Ascending aorta (tissue), 2 donors: ENCODE measurements around the gene TRIM65. TPM values are rescaled to one million over a fixed set of nuclear protein-coding genes. Genes with fewer than 3 reads are reported as not detected.

ENCODE experiments used
- DNase-seq, 2 donors: peaks; one replicate each; pipeline ENCODE4 v3.0.0-alpha.2; 2019; ENCODE audit warnings: low spot score in 2 of 2
- H3K27ac ChIP-seq, 2 donors: fragments of 200-600 bp; sonication (generic); one replicate each; pipeline ENCODE4 v1.5.1; 2016 to 2017; ENCODE audit warnings: mild to moderate bottlenecking in 1 of 2
- H3K27me3 ChIP-seq: fragments of 200-600 bp; sonication (generic); one replicate; pipeline ENCODE4 v1.5.1; 2017
- H3K36me3 ChIP-seq, 2 donors: fragments of 200-600 bp; sonication (generic); one replicate each; pipeline ENCODE4 v1.5.1; 2016
- H3K4me1 ChIP-seq, 2 donors: fragments of 200-600 bp; sonication (generic); one replicate each; pipeline ENCODE4 v1.5.1; 2016 to 2017; ENCODE audit warnings: mild to moderate bottlenecking in 1 of 2
- H3K4me3 ChIP-seq, 2 donors: fragments of 200-600 bp; sonication (generic); one replicate each; pipeline ENCODE4 v1.5.1; 2016 to 2017; ENCODE audit warnings: mild to moderate bottlenecking in 1 of 2
- H3K9me3 ChIP-seq, 2 donors: fragments of 200-600 bp; sonication (generic); one replicate each; pipeline ENCODE4 v1.5.1; 2016
- CTCF ChIP-seq, 3 experiments: fragments of 200-600 bp in 2 of 3; fragments of 450-650 bp in 1 of 3; sonication (generic) in 2 of 3; IDR thresholded peaks; one replicate each; pipeline ENCODE4 v1.5.1; 2016 to 2019; ENCODE audit warnings: antibody characterized with exemption in 3 of 3, mild to moderate bottlenecking in 1 of 3, moderate library complexity in 1 of 3
- intact Hi-C: fragments of 100-400 bp; cut with DNase I; formaldehyde crosslinking; loops from one replicate; pipeline ENCODE4 v1.15.1; 2023
- total RNA-seq: library from RNA; depleted of rRNA; stranded (reverse); fragments of >200 nt; gene quantifications from one replicate; pipeline ENCODE4 v1.1.0, GENCODE V29; 2016

The TRIM65 gene
- total RNA-seq, 1 donor from 2014 or later: 43.3 TPM

GRCh38 chr17:75877752-75878173 is 19.0 kb downstream of the TRIM65 start:
- H3K27me3 ChIP-seq: no peaks in the 10 kb centered on the region
- no peaks in the 10 kb centered on the region for H3K9me3 ChIP-seq
- H3K4me1 ChIP-seq: peaks cover 33 to 45% of the 10 kb centered on the region in 2 donors
- peak in 1 of 2 donors; percentile 86 for DNase-seq
- peak overlapping the region; percentile 85 to 96 for H3K4me3 ChIP-seq
- intact Hi-C loops: loop anchor here (1.0 to 10.0 kb wide), 5 partner anchors 19 to 213 kb away; partner anchors contain the start of genes MRPL38, RECQL5, SAP30BP and TRIM65
- peak in 2 of 3 experiments; percentile 48 to 51 for TF ChIP-seq CTCF (IDR thresholded peaks at IDR 0.05)
- H3K36me3 ChIP-seq: peaks cover 13% of the 10 kb centered on the region in 2 donors
- H3K27ac ChIP-seq: peak overlapping the region; percentile 96 to 99

- H3K4me1 ChIP-seq: peaks cover 38 to 50% of the 10 kb centered on the region in 2 donors
- intact Hi-C loops: loop anchor here (1.0 to 10.0 kb wide), 3 partner anchors 22 to 212 kb away; partner anchors contain the start of genes MRPL38, RECQL5, SAP30BP and WBP2
Measured at GRCh38 chr17:75876938-75877751, 19.6 kb downstream of the TRIM65 start.

GRCh38 chr17:75876190-75876937 is 20.4 kb downstream of the TRIM65 start:
- Histone ChIP-seq H3K36me3 (peaks cover 13% of the 10 kb centered on the region in 2 donors), H3K27ac (peak overlapping the region; percentile 96 to 99), H3K9me3 (no peaks in the 10 kb centered on the region), H3K27me3 (no peaks in the 10 kb centered on the region), H3K4me3 (peak overlapping the region; percentile 85 to 96), H3K4me1 (peaks cover 38 to 58% of the 10 kb centered on the region in 2 donors)
- intact Hi-C loops: loop anchor here (2.0 to 10.0 kb wide), 2 partner anchors 28 to 212 kb away; partner anchors contain the start of genes MRPL38, RECQL5 and SAP30BP
- TF ChIP-seq CTCF (IDR thresholded peaks at IDR 0.05): peak in 2 of 3 experiments; percentile 15 to 31
- DNase-seq: peak in 1 of 2 donors; percentile 76

More at GRCh38 chr17:75876938-75877751, 19.6 kb downstream of the TRIM65 start:
- Histone ChIP-seq H3K9me3 (no peaks in the 10 kb centered on the region), H3K36me3 (peaks cover 13% of the 10 kb centered on the region in 2 donors), H3K4me3 (peak overlapping the region; percentile 85 to 96), H3K27ac (peak overlapping the region; percentile 96 to 99), H3K27me3 (no peaks in the 10 kb centered on the region)
- peak; percentile 8 to 44 (median 41) for TF ChIP-seq CTCF (IDR thresholded peaks at IDR 0.05)
- DNase-seq: peak; percentile 88 to 98

- peak overlapping the region; percentile 96 to 99 for H3K27ac ChIP-seq
- peaks cover 38 to 59% of the 10 kb centered on the region in 2 donors for H3K4me1 ChIP-seq
- intact Hi-C loops: loop anchor here (2.0 to 10.0 kb wide), 2 partner anchors 29 to 211 kb away; partner anchors contain the start of genes MRPL38, RECQL5 and SAP30BP
- H3K36me3 ChIP-seq: peaks cover 13% of the 10 kb centered on the region in 2 donors
- H3K9me3 ChIP-seq: no peaks in the 10 kb centered on the region
- DNase-seq: no peak
- TF ChIP-seq CTCF (IDR thresholded peaks at IDR 0.05): no peak
- no peaks in the 10 kb centered on the region for H3K27me3 ChIP-seq
- H3K4me3 ChIP-seq: peak overlapping the region; percentile 85 to 96
Measured at GRCh38 chr17:75875940-75876189, 20.9 kb downstream of the TRIM65 start.

- peak in 1 of 2 donors; percentile 85 for DNase-seq
- intact Hi-C loops: loop anchor here (10.0 kb wide), 1 partner anchor 211 kb away; the partner anchor contains the start of genes RECQL5 and SAP30BP
- peaks cover 13% of the 10 kb centered on the region in 2 donors for H3K36me3 ChIP-seq
- H3K9me3 ChIP-seq: no peaks in the 10 kb centered on the region
- H3K4me3 ChIP-seq: peak overlapping the region; percentile 85 to 96
- H3K27me3 ChIP-seq: no peaks in the 10 kb centered on the region
- H3K4me1 ChIP-seq: peaks cover 41 to 62% of the 10 kb centered on the region in 2 donors
- TF ChIP-seq CTCF (IDR thresholded peaks at IDR 0.05): no peak
- peak overlapping the region; percentile 96 to 99 for H3K27ac ChIP-seq
Measured at GRCh38 chr17:75875182-75875939, 21.4 kb downstream of the TRIM65 start.
